ENCODE measurements around the gene GIPC3. TPM values are rescaled to one million over a fixed set of nuclear protein-coding genes. Genes with fewer than 3 reads are reported as not detected.

The GIPC3 gene
- total and polyA plus RNA-seq, 9 donors, result 0.11 to 3.3 (median 0.35) TPM

- Histone ChIP-seq H3K9me3 (no peaks in the 10 kb centered on the region), H3K27me3 (no peaks in the 10 kb centered on the region), H3K4me3 (no peak overlapping the region), H3K36me3 (no peaks in the 10 kb centered on the region), H3K27ac (peak overlapping the region in 1 of 2 donors; percentile 78), H3K4me1 (ENCODE audit: insufficient read depth) (peaks cover 9% of the 10 kb centered on the region)
- intact Hi-C loops (cut with DNase I), result no loop called here
- 39 to 50% (median 41%) methylated on average over 13 of the region's 13 CpGs for WGBS, 3 donors
- peak in 1 of 5 donors; percentile 44 for DNase-seq
- TF ChIP-seq POLR2A (IDR thresholded peaks at IDR 0.05), result no peak
- TF ChIP-seq EP300 (IDR thresholded peaks at IDR 0.05), result no peak
- no peak for TF ChIP-seq CTCF (IDR thresholded peaks at IDR 0.05)
Measured at GRCh38 chr19:3537101-3537437, 48.2 kb upstream of the GIPC3 start.

GRCh38 chr19:3537438-3538240 lies 47.6 kb upstream of the GIPC3 start:
- Histone ChIP-seq H3K27ac (peak overlapping the region in 1 of 2 donors; percentile 78), H3K9me3 (no peaks in the 10 kb centered on the region), H3K36me3 (no peaks in the 10 kb centered on the region), H3K27me3 (no peaks in the 10 kb centered on the region), H3K4me3 (no peak overlapping the region), H3K4me1 (ENCODE audit: insufficient read depth) (peaks cover 9% of the 10 kb centered on the region)
- 74 to 82% (median 79%) methylated on average over 22 of the region's 22 CpGs for whole genome bisulfite sequencing, 3 donors
- TF ChIP-seq POLR2A (IDR thresholded peaks at IDR 0.05) (no peak), EP300 (IDR thresholded peaks at IDR 0.05) (no peak), CTCF (IDR thresholded peaks at IDR 0.05) (no peak)
- intact Hi-C loops (cut with DNase I), result no loop called here
- DNase-seq, result peak in 1 of 5 donors; percentile 36

- peak overlapping the region in 1 of 2 donors; percentile 78 for H3K27ac ChIP-seq
- WGBS, 3 donors, result 77 to 81% (median 79%) methylated on average over 25 of the region's 25 CpGs
- intact Hi-C loops (cut with DNase I), result no loop called here
- no peak overlapping the region for H3K4me3 ChIP-seq
- H3K9me3 ChIP-seq, result no peaks in the 10 kb centered on the region
- H3K27me3 ChIP-seq, result no peaks in the 10 kb centered on the region
- no peak for DNase-seq
- H3K4me1 ChIP-seq (ENCODE audit: insufficient read depth), result peaks cover 8% of the 10 kb centered on the region
- no peaks in the 10 kb centered on the region for H3K36me3 ChIP-seq
- TF ChIP-seq POLR2A (IDR thresholded peaks at IDR 0.05) (no peak), EP300 (IDR thresholded peaks at IDR 0.05) (no peak), CTCF (IDR thresholded peaks at IDR 0.05) (no peak)
Measured at GRCh38 chr19:3538258-3538929, 46.9 kb upstream of the GIPC3 start.

GRCh38 chr19:3538965-3539755 lies 46.1 kb upstream of the GIPC3 start, which contains the start of gene TEKTIP1:
Gene TEKTIP1, plus strand, starts transcription at chr19:3539174. Its CDS starts 4 bp downstream, at chr19:3539178.
- H3K4me1 ChIP-seq (ENCODE audit: insufficient read depth), result peaks cover 8% of the 10 kb centered on the region
- no peaks in the 10 kb centered on the region for H3K27me3 ChIP-seq
- intact Hi-C loops (cut with DNase I), result no loop called here
- H3K27ac ChIP-seq, result peak within 1 kb of the TSS in 1 of 2 donors; percentile 78
- H3K9me3 ChIP-seq, result no peaks in the 10 kb centered on the region
- H3K36me3 ChIP-seq, result no peaks in the 10 kb centered on the region
- 57% methylated on average over 24 to 28 of the region's 28 CpGs for WGBS, 3 donors
- no peak for TF ChIP-seq POLR2A (IDR thresholded peaks at IDR 0.05)
- TF ChIP-seq EP300 (IDR thresholded peaks at IDR 0.05), result no peak
- no peak for TF ChIP-seq CTCF (IDR thresholded peaks at IDR 0.05)
- H3K4me3 ChIP-seq, result no peak within 1 kb of the TSS
- no peak for DNase-seq

Measured in ovary (tissue), 9 donors.